Inflammatory macrophage treated with lipopolysaccharide for 1 hour (primary cell): ENCODE data around the gene CLEC16A.
A peak's percentile ranks its signal among the peaks of the same experiment; 100 is the strongest.

Experiments used
- DNase-seq, 2 donors: peaks; one replicate each; pipeline ENCODE4 v3.0.0-alpha.2; 2020 to 2022

CLEC16A gene

GRCh38 chr16:10990378-10990777 is 46.0 kb downstream of the CLEC16A start:
- peak in 1 of 2 donors; percentile 48 for DNase-seq

GRCh38 chr16:10992112-10992511 is 47.7 kb downstream of the CLEC16A start:
- no peak for DNase-seq

GRCh38 chr16:10992797-10993196 is 48.4 kb downstream of the CLEC16A start:
- DNase-seq: peak; percentile 45 to 51

- DNase-seq: no peak
These were observed 49.3 kb downstream of the CLEC16A start for GRCh38 chr16:10993649-10994048.

GRCh38 chr16:10994571-10994970 is 50.2 kb downstream of the CLEC16A start:
- DNase-seq: no peak

- peak; percentile 13 to 45 for DNase-seq
These were observed 51.2 kb downstream of the CLEC16A start for GRCh38 chr16:10995565-10995964.

- DNase-seq: no peak
These were observed 53.1 kb downstream of the CLEC16A start for GRCh38 chr16:10997485-10997884.

GRCh38 chr16:10999300-10999699 is 54.9 kb downstream of the CLEC16A start:
- DNase-seq: no peak

- no peak for DNase-seq
These were observed 57.2 kb downstream of the CLEC16A start for GRCh38 chr16:11001611-11002010.

GRCh38 chr16:11003141-11003540 is 58.8 kb downstream of the CLEC16A start:
- DNase-seq: no peak

GRCh38 chr16:11004351-11004750 is 60.0 kb downstream of the CLEC16A start:
- no peak for DNase-seq

GRCh38 chr16:11004973-11005610 is 60.7 kb downstream of the CLEC16A start:
- DNase-seq: no peak

- no peak for DNase-seq
These were observed 61.2 kb downstream of the CLEC16A start for GRCh38 chr16:11005611-11005975.

- DNase-seq: no peak
These were observed 62.3 kb downstream of the CLEC16A start for GRCh38 chr16:11006656-11007055.

- no peak for DNase-seq
These were observed 63.4 kb downstream of the CLEC16A start for GRCh38 chr16:11007714-11008280.

- no peak for DNase-seq
These were observed 64.8 kb downstream of the CLEC16A start for GRCh38 chr16:11009027-11009755.

- DNase-seq: no peak
These were observed 66.3 kb downstream of the CLEC16A start for GRCh38 chr16:11010575-11011221.

- DNase-seq: no peak
These were observed 67.0 kb downstream of the CLEC16A start for GRCh38 chr16:11011326-11011725.

- DNase-seq: no peak
These were observed 68.5 kb downstream of the CLEC16A start for GRCh38 chr16:11012841-11013240.

GRCh38 chr16:11014136-11014535 is 69.8 kb downstream of the CLEC16A start:
- peak in 1 of 2 donors; percentile 9 for DNase-seq

GRCh38 chr16:11015076-11015475 is 70.7 kb downstream of the CLEC16A start:
- no peak for DNase-seq

- DNase-seq: no peak
These were observed 71.2 kb downstream of the CLEC16A start for GRCh38 chr16:11015607-11016006.

- no peak for DNase-seq
These were observed 72.2 kb downstream of the CLEC16A start for GRCh38 chr16:11016524-11016988.

- DNase-seq: no peak
These were observed 72.6 kb downstream of the CLEC16A start for GRCh38 chr16:11016993-11017392.
